Testis (tissue), 3 donors: ENCODE measurements around the gene KPNA3. TPM values are rescaled to one million over a fixed set of nuclear protein-coding genes. Genes with fewer than 3 reads are reported as not detected.
A peak's percentile ranks its signal among the peaks of the same experiment; 100 is the strongest.

Source experiments
- DNase-seq: peaks from one replicate; pipeline ENCODE4 v3.0.0-alpha.2; 2019
- H3K27ac ChIP-seq, 2 donors: fragments of 200-600 bp; sonication (generic); one replicate each; pipeline ENCODE4 v1.5.1; 2019
- H3K27me3 ChIP-seq: fragments of 200-600 bp; sonication (generic); one replicate; pipeline ENCODE4 v1.5.1; 2019
- H3K36me3 ChIP-seq: fragments of 200-600 bp; sonication (generic); one replicate; pipeline ENCODE4 v1.5.1; 2017; ENCODE audit warnings: low read depth; ENCODE audit errors: missing control alignments
- H3K4me1 ChIP-seq: fragments of 200-600 bp; sonication (generic); one replicate; pipeline ENCODE4 v1.5.1; 2019
- H3K4me3 ChIP-seq, 2 donors: fragments of 200-600 bp; sonication (generic); one replicate each; pipeline ENCODE4 v1.5.1; 2017 to 2019
- H3K9me3 ChIP-seq: fragments of 200-600 bp; sonication (generic); one replicate; pipeline ENCODE4 v1.5.1; 2017
- POLR2A ChIP-seq: fragments of 450-650 bp; IDR thresholded peaks from one replicate; pipeline ENCODE4 v1.6.1; 2017; ENCODE audit warnings: antibody characterized with exemption, mild to moderate bottlenecking, moderate library complexity
- WGBS, 2 donors: methylation state at CpG; one replicate each; pipeline ENCODE4 v1.1.5; 2018; 5-methylcytosine and 5-hydroxymethylcytosine counted together
- intact Hi-C: fragments of 100-400 bp; cut with DNase I; formaldehyde crosslinking; loops from one replicate; pipeline ENCODE4 v1.15.1; 2023; ENCODE audit warnings: low total_unique reads
- polyA plus RNA-seq: library from polyadenylated mRNA; stranded (reverse); fragments of 350-450 nt; fragmentation: Illumina TruSeq; extraction: RNeasy Lipid Tissue Mini Kit (QIAGEN cat#74804); gene quantifications from one replicate; pipeline ENCODE4 v1.2.3, GENCODE V29; 2014; ENCODE audit warnings: low read depth, low replicate concordance; ENCODE audit not compliant: insufficient read depth
- total RNA-seq, 2 donors: library from RNA; depleted of rRNA; stranded (reverse); fragments of >200 nt; gene quantifications; one replicate each; pipeline ENCODE4 v1.2.3, GENCODE V29; 2016
- TF ChIP-seq, protein P1 (sequence below), 3 experiments: fragments of 450-650 bp in 2 of 3; fragments of 200-600 bp in 1 of 3; sonication (generic) in 1 of 3; IDR thresholded peaks; one replicate each; pipeline ENCODE4 v1.5.1; 2016 to 2019; ENCODE audit warnings: antibody characterized with exemption in 3 of 3, mild to moderate bottlenecking in 2 of 3, moderate library complexity in 1 of 3

The KPNA3 gene
- total and polyA plus RNA-seq, 3 donors from 2014 or later = 39.4 to 51.3 (median 46.5) TPM

DNA sequence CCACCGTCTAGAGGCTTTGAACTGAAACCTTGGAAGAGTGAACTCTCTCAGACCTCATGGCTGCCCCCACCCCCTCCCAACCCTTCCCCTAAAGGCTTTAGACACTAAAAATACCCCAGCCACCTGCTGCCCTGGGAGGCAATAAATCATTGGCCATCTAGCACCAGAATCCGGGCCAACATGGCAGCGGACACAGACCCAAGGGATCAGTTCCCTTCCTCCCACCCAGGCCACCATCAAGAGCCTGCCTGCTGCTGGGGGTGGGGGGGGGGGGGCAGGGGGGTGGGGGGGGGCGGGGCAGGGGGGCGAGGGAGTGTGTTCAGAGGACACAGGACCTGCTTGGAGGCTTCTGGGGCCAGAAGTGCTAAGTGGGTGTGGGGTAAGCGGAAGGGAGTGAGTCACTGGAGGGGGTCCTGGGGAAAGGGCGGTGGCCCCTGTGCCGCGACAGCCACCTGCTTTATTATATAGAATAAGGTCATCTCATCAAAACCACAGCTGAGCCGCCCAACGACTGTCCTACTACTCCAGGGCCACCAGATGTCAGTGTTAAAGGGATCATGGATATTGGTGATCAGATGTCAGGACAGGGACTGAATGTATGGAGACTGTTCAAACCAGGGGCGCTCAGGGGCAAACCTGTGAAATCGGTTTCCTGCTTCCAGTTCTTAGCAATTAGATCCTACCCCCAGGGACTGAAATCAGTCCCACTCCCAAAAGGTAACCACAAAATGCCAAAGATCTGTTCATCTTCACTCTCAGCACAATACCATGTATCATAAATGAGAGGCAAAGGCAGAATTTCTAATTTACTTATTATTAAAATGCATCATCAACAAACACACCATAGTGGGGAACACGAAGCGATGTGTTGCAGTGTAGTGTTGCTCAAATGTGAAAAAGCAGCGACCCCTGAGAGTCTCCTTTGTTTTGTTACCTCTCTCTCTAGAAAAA, 139.9 kb downstream of the KPNA3 start:
- intact Hi-C loops = loop anchor here (10.0 kb wide), 1 partner anchor 192 kb away; no protein-coding TSS in a partner anchor

DNA sequence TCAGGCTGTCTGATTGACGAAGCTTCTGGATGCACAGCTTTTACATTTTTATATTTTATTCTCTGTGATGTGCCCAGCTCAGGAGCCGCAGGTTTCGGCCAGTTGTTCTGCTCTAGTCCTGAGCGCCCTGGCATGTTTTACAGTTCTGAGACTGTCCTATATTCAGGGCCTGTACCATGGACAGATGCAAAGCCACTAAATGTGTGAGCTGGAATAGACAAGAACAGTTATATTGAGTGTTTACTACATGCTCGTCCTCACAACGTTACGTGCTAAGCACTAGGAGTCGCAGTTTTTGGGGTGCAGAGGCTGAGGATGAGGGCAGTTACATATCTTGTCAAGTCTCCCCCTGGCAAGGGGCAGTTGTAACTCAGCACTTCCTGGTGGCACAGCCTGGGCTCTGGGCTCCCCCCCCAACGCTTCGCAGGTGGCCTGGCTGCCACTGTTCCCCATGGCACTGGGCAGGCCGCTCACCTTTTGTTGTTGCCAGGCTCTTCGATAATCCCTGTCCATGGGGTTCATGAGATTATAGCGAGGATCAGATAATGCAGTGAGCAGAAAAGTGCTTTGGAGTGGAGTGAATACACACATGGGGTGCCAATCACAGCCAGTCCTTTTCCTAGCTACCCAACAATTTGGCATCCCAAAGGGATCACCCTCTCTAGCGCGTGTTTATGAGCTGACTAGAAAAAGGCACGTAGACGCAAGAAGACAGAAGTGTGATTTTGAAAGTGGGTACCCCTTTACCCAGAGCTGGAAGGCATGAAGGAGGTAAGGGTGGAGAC, 140.7 kb downstream of the KPNA3 start:
- intact Hi-C loops = loop anchor here (10.0 kb wide), 1 partner anchor 193 kb away; no protein-coding TSS in a partner anchor

More for the DNA sequence above, 139.9 kb downstream of the KPNA3 start:
- Histone ChIP-seq H3K9me3 (no peaks in the 10 kb centered on the region), H3K36me3 (no peaks in the 10 kb centered on the region), H3K27me3 (no peaks in the 10 kb centered on the region), H3K4me1 (no peaks in the 10 kb centered on the region), H3K4me3 (no peak overlapping the region), H3K27ac (no peak overlapping the region)
- 49 to 53% methylated on average over 14 to 16 of the region's 16 CpGs for WGBS, 2 donors
- peak; percentile 60 for DNase-seq
- no peak for TF ChIP-seq POLR2A
- TF ChIP-seq, protein P1, sequence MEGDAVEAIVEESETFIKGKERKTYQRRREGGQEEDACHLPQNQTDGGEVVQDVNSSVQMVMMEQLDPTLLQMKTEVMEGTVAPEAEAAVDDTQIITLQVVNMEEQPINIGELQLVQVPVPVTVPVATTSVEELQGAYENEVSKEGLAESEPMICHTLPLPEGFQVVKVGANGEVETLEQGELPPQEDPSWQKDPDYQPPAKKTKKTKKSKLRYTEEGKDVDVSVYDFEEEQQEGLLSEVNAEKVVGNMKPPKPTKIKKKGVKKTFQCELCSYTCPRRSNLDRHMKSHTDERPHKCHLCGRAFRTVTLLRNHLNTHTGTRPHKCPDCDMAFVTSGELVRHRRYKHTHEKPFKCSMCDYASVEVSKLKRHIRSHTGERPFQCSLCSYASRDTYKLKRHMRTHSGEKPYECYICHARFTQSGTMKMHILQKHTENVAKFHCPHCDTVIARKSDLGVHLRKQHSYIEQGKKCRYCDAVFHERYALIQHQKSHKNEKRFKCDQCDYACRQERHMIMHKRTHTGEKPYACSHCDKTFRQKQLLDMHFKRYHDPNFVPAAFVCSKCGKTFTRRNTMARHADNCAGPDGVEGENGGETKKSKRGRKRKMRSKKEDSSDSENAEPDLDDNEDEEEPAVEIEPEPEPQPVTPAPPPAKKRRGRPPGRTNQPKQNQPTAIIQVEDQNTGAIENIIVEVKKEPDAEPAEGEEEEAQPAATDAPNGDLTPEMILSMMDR (IDR thresholded peaks at IDR 0.05) = peak; percentile 13 to 43 (median 27)

DNA sequence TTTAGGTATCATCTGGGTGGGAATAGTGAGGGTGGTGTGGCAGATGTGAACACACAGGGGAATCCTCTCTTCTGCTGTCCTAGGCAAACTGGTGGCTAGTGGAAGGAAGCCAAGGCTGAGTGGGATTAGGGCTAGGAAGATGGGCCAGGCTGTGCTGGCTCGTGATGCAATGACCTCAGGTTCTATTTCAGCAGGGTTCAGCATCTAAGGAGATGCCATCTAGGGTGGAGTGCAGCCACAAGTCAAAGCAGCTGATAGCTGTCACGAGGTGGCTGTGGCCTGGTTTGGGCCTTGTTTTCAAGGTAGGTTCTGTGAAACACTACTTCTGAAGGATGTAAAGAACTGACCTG, 142.5 kb downstream of the KPNA3 start:
- intact Hi-C loops = loop anchor here (10.0 kb wide), 1 partner anchor 195 kb away; no protein-coding TSS in a partner anchor
- TF ChIP-seq POLR2A = no peak
- TF ChIP-seq, protein P1 (IDR thresholded peaks at IDR 0.05) = no peak
- H3K27me3 ChIP-seq = no peaks in the 10 kb centered on the region
- H3K36me3 ChIP-seq = no peaks in the 10 kb centered on the region
- no peak overlapping the region for H3K27ac ChIP-seq
- no peak for DNase-seq
- no peaks in the 10 kb centered on the region for H3K9me3 ChIP-seq
- no peaks in the 10 kb centered on the region for H3K4me1 ChIP-seq
- no peak overlapping the region for H3K4me3 ChIP-seq
- WGBS, 2 donors = 75 to 89% methylated on average over 2 of the region's 2 CpGs

More for the DNA sequence above, 140.7 kb downstream of the KPNA3 start:
- Histone ChIP-seq H3K9me3 (no peaks in the 10 kb centered on the region), H3K4me1 (no peaks in the 10 kb centered on the region), H3K27me3 (no peaks in the 10 kb centered on the region), H3K36me3 (no peaks in the 10 kb centered on the region), H3K27ac (no peak overlapping the region), H3K4me3 (no peak overlapping the region)
- TF ChIP-seq, protein P1 (IDR thresholded peaks at IDR 0.05) = no peak
- no peak for TF ChIP-seq POLR2A
- no peak for DNase-seq
- WGBS, 2 donors = 80 to 85% methylated on average over 15 to 17 of the region's 17 CpGs

Other genes with a start within 250 kb of the KPNA3 start
- 10 to 100 TPM; 20.5 to 32.8 TPM for gene RCBTB1, start 207.1 kb downstream of the KPNA3 start, total RNA-seq
- gene RCBTB1, start 207.1 kb downstream of the KPNA3 start, polyA plus RNA-seq = 14.4 TPM
- gene ARL11, start 164.2 kb downstream of the KPNA3 start, total RNA-seq = under 1 TPM; 0.25 to 0.47 TPM
- gene ARL11, start 164.2 kb downstream of the KPNA3 start, polyA plus RNA-seq = 0.62 TPM
- gene EBPL, start 101.2 kb downstream of the KPNA3 start, total RNA-seq = 10 to 100 TPM; 35.9 to 84.7 TPM
- 26.7 TPM for gene EBPL, start 101.2 kb downstream of the KPNA3 start, polyA plus RNA-seq
- gene SPRYD7, start 143.7 kb upstream of the KPNA3 start, total RNA-seq = 10 to 100 TPM in 1 of 2 donors, 1 to 10 TPM in 1; 9.8 to 10.3 TPM
- 20.7 TPM for gene SPRYD7, start 143.7 kb upstream of the KPNA3 start, polyA plus RNA-seq
- gene TRIM13, start 204.4 kb upstream of the KPNA3 start, total RNA-seq = 10 to 100 TPM; 43.1 to 48.6 TPM
- gene TRIM13, start 204.4 kb upstream of the KPNA3 start, polyA plus RNA-seq = 163 TPM
- 1 to 10 TPM; 1.1 to 3.1 TPM for gene KCNRG, start 222.8 kb upstream of the KPNA3 start, total RNA-seq
- 2.9 TPM for gene KCNRG, start 222.8 kb upstream of the KPNA3 start, polyA plus RNA-seq